Measurements from ENCODE around the gene ARL14EPL.

- TF ChIP-seq CTCF (conservative IDR thresholded peaks at IDR 0.05; ENCODE audit: low read depth, low read length) (no peak), EZH2 (IDR thresholded peaks at IDR 0.05; ENCODE audit: borderline replicate concordance, low read depth, low read length, poor library complexity, severe bottlenecking) (no peak)
Measured at GRCh38 chr5:116091416-116091815, 59.1 kb downstream of the ARL14EPL start.

Data from A673 (cell line).